GM23248 (cell line): Measurements from ENCODE around the gene LECT2. TPM values are rescaled to one million over a fixed set of nuclear protein-coding genes. Genes with fewer than 3 reads are reported as not detected.

ENCODE experiments used
- DNase-seq: peaks from one replicate; pipeline ENCODE4 v3.0.0-alpha.2; 2015
- H2AFZ ChIP-seq: fragments of 200-600 bp; sonication (generic); 2 replicates; pipeline ENCODE4 v1.6.1; 2016; ENCODE audit warnings: antibody characterized with exemption
- H3F3A ChIP-seq: fragments of 200-600 bp; sonication (generic); 2 replicates; pipeline ENCODE4 v1.6.1; 2016; ENCODE audit warnings: mild to moderate bottlenecking, antibody characterized with exemption, mixed run types; ENCODE audit not compliant: insufficient read depth
- H3K27ac ChIP-seq: fragments of 200-600 bp; sonication (generic); 2 replicates; pipeline ENCODE4 v1.5.1; 2016; ENCODE audit warnings: mild to moderate bottlenecking
- H3K27me3 ChIP-seq: fragments of 200-600 bp; sonication (generic); replicated peaks from 2 replicates; pipeline ENCODE4 v1.6.1; 2016; ENCODE audit warnings: mild to moderate bottlenecking; ENCODE audit not compliant: insufficient read depth
- H3K36me3 ChIP-seq: fragments of 200-600 bp; sonication (generic); 2 replicates; pipeline ENCODE4 v1.6.1; 2016; ENCODE audit warnings: low read depth, mild to moderate bottlenecking
- H3K4me1 ChIP-seq: fragments of 200-600 bp; sonication (generic); 2 replicates; pipeline ENCODE4 v1.6.1; 2016; ENCODE audit warnings: mild to moderate bottlenecking; ENCODE audit not compliant: insufficient read depth
- H3K4me2 ChIP-seq: fragments of 200-600 bp; sonication (generic); one replicate; pipeline ENCODE4 v1.6.1; 2016; ENCODE audit warnings: mild to moderate bottlenecking; ENCODE audit not compliant: unreplicated experiment
- H3K4me3 ChIP-seq: fragments of 200-600 bp; sonication (generic); 2 replicates; pipeline ENCODE4 v1.5.1; 2016; ENCODE audit warnings: mild to moderate bottlenecking
- H3K79me2 ChIP-seq: fragments of 200-600 bp; sonication (generic); 2 replicates; pipeline ENCODE4 v1.6.1; 2016; ENCODE audit warnings: mild to moderate bottlenecking; ENCODE audit not compliant: insufficient read depth
- H3K9ac ChIP-seq: fragments of 200-600 bp; sonication (generic); 2 replicates; pipeline ENCODE4 v1.6.1; 2016; ENCODE audit warnings: mild to moderate bottlenecking
- H3K9me2 ChIP-seq: fragments of 200-600 bp; sonication (generic); 2 replicates; pipeline ENCODE4 v1.6.1; 2016; ENCODE audit warnings: mixed run types, mild to moderate bottlenecking, moderate library complexity; ENCODE audit not compliant: insufficient read depth
- H3K9me3 ChIP-seq: fragments of 200-600 bp; sonication (generic); one replicate; pipeline ENCODE4 v1.6.1; 2017; ENCODE audit warnings: low read depth
- H4K20me1 ChIP-seq: fragments of 200-600 bp; sonication (generic); 2 replicates; pipeline ENCODE4 v1.6.0; 2016; ENCODE audit not compliant: insufficient read depth
- EZH2 ChIP-seq: fragments of 200-600 bp; sonication (generic); IDR thresholded peaks from 2 replicates; pipeline ENCODE4 v1.6.1; 2018; ENCODE audit warnings: antibody characterized with exemption, mild to moderate bottlenecking; ENCODE audit not compliant: insufficient read depth, poor library complexity, severe bottlenecking
- EZH2phosphoT487 ChIP-seq: fragments of 200-600 bp; sonication (generic); IDR thresholded peaks from 2 replicates; pipeline ENCODE4 v1.6.1; 2018; ENCODE audit warnings: antibody characterized with exemption, moderate library complexity, mild to moderate bottlenecking, low read depth; ENCODE audit not compliant: insufficient read depth
- WGBS, 2 experiments: methylation state at CpG; one replicate each; pipeline ENCODE4 v1.1.6; 2015 to 2017; ENCODE audit warnings: low lambda C conversion rate in 2 of 2, low coverage in 1 of 2; ENCODE audit errors: missing lambda C conversion rate in 2 of 2; 5-methylcytosine and 5-hydroxymethylcytosine counted together
- in situ Hi-C: fragments of 300-500 bp; cut with MboI; formaldehyde crosslinking; loops from 2 replicates; pipeline ENCODE4 v1.15.0; 2020
- polyA plus RNA-seq: library from polyadenylated mRNA; unstranded; fragments of >200 nt; fragmentation: Nextera tagmentation; extraction: Ambion mirVana; gene quantifications from 2 replicates; pipeline ENCODE4 v1.2.1, GENCODE V29; 2016
- total RNA-seq: library from RNA; depleted of rRNA; stranded (reverse); fragments of >200 nt; shearing (Covaris generic); gene quantifications from 2 replicates; pipeline ENCODE4 v1.2.3, GENCODE V29; 2014

Gene LECT2
- total and polyA plus RNA-seq, 2 experiments from 2014 or later, result 0.32 to 0.41 TPM

- TF ChIP-seq EZH2 (no peak), EZH2phosphoT487 (no peak)
- Histone ChIP-seq H3K79me2 (no peaks in the 10 kb centered on the region), H3F3A (peaks cover 81% of the 10 kb centered on the region), H3K4me2 (peak overlapping the region; percentile 42), H3K4me3 (no peak overlapping the region), H4K20me1 (no peaks in the 10 kb centered on the region), H3K27me3 (no peaks in the 10 kb centered on the region), H2AFZ (no peak overlapping the region), H3K9ac (peak overlapping the region; percentile 72), H3K4me1 (peaks cover 78% of the 10 kb centered on the region), H3K9me2 (no peaks in the 10 kb centered on the region), H3K9me3 (no peaks in the 10 kb centered on the region), H3K27ac (peak overlapping the region; percentile 95), H3K36me3 (no peaks in the 10 kb centered on the region)
- 0 to 4% methylated on average over 2 of the region's 2 CpGs for WGBS, 2 experiments
- peak; percentile 90 for DNase-seq
- in situ Hi-C loops, result no loop called here
These were observed 41.8 kb upstream of the LECT2 start for GRCh38 chr5:135996611-135997010.

- in situ Hi-C loops, result no loop called here
- peak overlapping the region; percentile 72 for H3K9ac ChIP-seq
- H3K27ac ChIP-seq, result peak overlapping the region; percentile 95
- 52 to 67% methylated on average over 3 of the region's 3 CpGs for WGBS, 2 experiments
- DNase-seq, result peak; percentile 45
- H4K20me1 ChIP-seq, result no peaks in the 10 kb centered on the region
- no peaks in the 10 kb centered on the region for H3K27me3 ChIP-seq
- no peaks in the 10 kb centered on the region for H3K79me2 ChIP-seq
- H3K9me2 ChIP-seq, result no peaks in the 10 kb centered on the region
- no peak overlapping the region for H2AFZ ChIP-seq
- H3K4me2 ChIP-seq, result no peak overlapping the region
- peaks cover 77% of the 10 kb centered on the region for H3F3A ChIP-seq
- H3K36me3 ChIP-seq, result no peaks in the 10 kb centered on the region
- peaks cover 73% of the 10 kb centered on the region for H3K4me1 ChIP-seq
- no peaks in the 10 kb centered on the region for H3K9me3 ChIP-seq
- no peak for TF ChIP-seq EZH2phosphoT487
- no peak for TF ChIP-seq EZH2
- H3K4me3 ChIP-seq, result no peak overlapping the region
These were observed 41.2 kb upstream of the LECT2 start for GRCh38 chr5:135995976-135996375.

GRCh38 chr5:135993880-135994636 is 39.3 kb upstream of the LECT2 start:
- Histone ChIP-seq H2AFZ (peak overlapping the region; percentile 8; the same call in 1 of the 2 replicates), H3K9me3 (no peaks in the 10 kb centered on the region), H3K79me2 (no peaks in the 10 kb centered on the region), H3K4me3 (peak overlapping the region; percentile 9), H3K4me2 (peak overlapping the region; percentile 58), H3K27ac (peak overlapping the region; percentile 95), H3K9me2 (no peaks in the 10 kb centered on the region), H3K9ac (peak overlapping the region; percentile 74), H3F3A (peaks cover 60% of the 10 kb centered on the region), H3K27me3 (no peaks in the 10 kb centered on the region), H4K20me1 (no peaks in the 10 kb centered on the region), H3K36me3 (no peaks in the 10 kb centered on the region), H3K4me1 (peaks cover 55% of the 10 kb centered on the region)
- 2 to 3% methylated on average over 6 of the region's 6 CpGs for WGBS, 2 experiments
- TF ChIP-seq EZH2phosphoT487 (0 out of 2 replicates have a peak, but pooled peaks have one; percentile 28), EZH2 (no peak)
- DNase-seq, result peak; percentile 79
- in situ Hi-C loops, result no loop called here

- Histone ChIP-seq H3K9ac (peak overlapping the region; percentile 74), H3K9me3 (no peaks in the 10 kb centered on the region), H3K36me3 (no peaks in the 10 kb centered on the region), H3K27me3 (no peaks in the 10 kb centered on the region), H3K4me2 (peak overlapping the region; percentile 58), H4K20me1 (no peaks in the 10 kb centered on the region), H3K4me1 (peaks cover 53% of the 10 kb centered on the region), H2AFZ (peak overlapping the region; percentile 8; the same call in 1 of the 2 replicates), H3K9me2 (no peaks in the 10 kb centered on the region), H3K79me2 (no peaks in the 10 kb centered on the region), H3K4me3 (peak overlapping the region; percentile 9), H3F3A (peaks cover 58% of the 10 kb centered on the region), H3K27ac (peak overlapping the region; percentile 95)
- TF ChIP-seq EZH2 (no peak), EZH2phosphoT487 (no peak)
- 5 to 10% methylated on average over 6 of the region's 6 CpGs for WGBS, 2 experiments
- in situ Hi-C loops, result no loop called here
- DNase-seq, result peak; percentile 68
These were observed 38.6 kb upstream of the LECT2 start for GRCh38 chr5:135993335-135993879.
